Activated CD4-positive, alpha-beta memory T cell treated with anti-CD3 and anti-CD28 coated beads for 36 hours (primary cell): ENCODE results near the gene LTBR. TPM values are rescaled to one million over a fixed set of nuclear protein-coding genes. Genes with fewer than 3 reads are reported as not detected.
A peak's percentile ranks its signal among the peaks of the same experiment; 100 is the strongest.

Experiments
- CTCF ChIA-PET: fragments of 350-600 bp; sonication (Branson Sonifier 250); formaldehyde crosslinking; loops from one replicate; lab custom pipeline; 2021; ENCODE audit warnings: antibody characterized with exemption, inconsistent platforms; lab: Charles Lee
- POLR2A ChIA-PET: fragments of 350-600 bp; sonication (Branson Sonifier 250); formaldehyde crosslinking; loops from one replicate; lab custom pipeline; 2021; ENCODE audit warnings: antibody characterized with exemption; lab: Charles Lee
- DNase-seq: peaks from one replicate; pipeline ENCODE4 v3.0.0-alpha.2; 2020
- H3K27ac Mint-ChIP-seq: one replicate; pipeline ENCODE4 v1.8.0; 2021; ENCODE audit warnings: mixed read lengths
- H3K27me3 Mint-ChIP-seq: one replicate; pipeline ENCODE4 v1.8.0; 2021; ENCODE audit warnings: mixed read lengths
- H3K36me3 Mint-ChIP-seq: one replicate; pipeline ENCODE4 v1.8.0; 2021; ENCODE audit warnings: mixed read lengths
- H3K4me1 Mint-ChIP-seq: one replicate; pipeline ENCODE4 v1.8.0; 2021; ENCODE audit warnings: low read depth, mixed read lengths
- H3K4me3 Mint-ChIP-seq: one replicate; pipeline ENCODE4 v1.8.0; 2021; ENCODE audit warnings: mild to moderate bottlenecking, mixed read lengths
- H3K9me3 Mint-ChIP-seq: one replicate; pipeline ENCODE4 v1.8.0; 2021; ENCODE audit warnings: mixed read lengths
- intact Hi-C: fragments of 100-400 bp; cut with micrococcal nuclease; formaldehyde crosslinking; loops from one replicate; pipeline ENCODE4 v1.15.1; 2023
- total RNA-seq, 2 experiments: library from RNA; stranded (reverse); gene quantifications; one replicate each; pipeline ENCODE4 v1.2.3, GENCODE V29; 2021

Gene LTBR
- total RNA-seq, 2 experiments from 2014 or later: 1.5 to 1.9 TPM

DNA sequence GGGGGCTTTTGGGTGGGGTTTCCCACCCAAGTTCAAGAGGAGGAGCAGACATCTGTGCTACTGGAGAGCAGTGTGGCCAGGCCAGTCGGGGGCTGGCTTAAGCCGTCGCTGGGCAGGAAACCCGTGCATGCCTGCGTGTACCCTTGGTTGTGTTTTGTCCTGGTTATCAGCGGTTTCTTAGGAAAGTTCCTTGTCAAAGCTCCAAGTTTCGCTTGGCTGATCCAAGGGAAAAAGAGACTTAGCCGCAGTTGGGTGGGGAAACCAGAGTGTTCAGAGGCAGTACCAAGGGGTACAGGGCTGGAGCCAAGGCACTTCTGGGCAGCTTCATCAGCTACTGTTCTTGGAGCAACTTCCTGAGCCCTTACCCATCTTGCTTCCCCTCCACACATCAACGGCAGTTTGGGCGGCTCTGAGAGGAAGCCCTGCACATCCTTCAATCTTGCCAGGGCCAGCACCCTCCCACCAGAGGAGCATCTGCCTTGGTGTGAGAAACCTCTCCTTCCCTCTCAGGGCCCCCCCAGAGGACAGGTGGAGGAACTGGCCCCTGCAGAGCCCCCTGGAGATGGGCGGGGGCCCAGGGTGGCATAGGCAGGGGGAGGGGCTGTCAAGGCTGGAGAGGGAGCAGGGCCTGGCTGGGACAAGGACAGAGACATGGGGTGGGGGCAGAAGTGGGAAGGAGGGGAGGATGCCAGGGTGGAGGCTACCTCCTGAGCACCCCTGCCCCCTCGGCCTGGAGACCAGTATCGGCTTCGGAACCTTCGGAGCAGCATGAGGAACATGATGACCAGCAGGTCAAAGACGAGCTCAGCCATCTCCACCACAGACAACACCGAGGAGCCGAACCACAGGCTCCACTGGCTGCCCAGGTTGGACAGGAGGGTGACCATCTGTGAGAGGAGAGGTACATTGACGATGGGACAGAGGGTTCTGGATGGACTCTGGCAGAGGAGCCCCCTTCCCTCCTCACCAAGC lies 36.3 kb upstream of the LTBR start:
- POLR2A ChIA-PET: no interaction called here
- intact Hi-C loops: no loop called here
- Mint-ChIP-seq H3K9me3 (no peaks in the 10 kb centered on the region), H3K27ac (no peak overlapping the region), H3K4me1 (peaks cover 35% of the 10 kb centered on the region), H3K36me3 (no peaks in the 10 kb centered on the region), H3K4me3 (no peak overlapping the region), H3K27me3 (no peaks in the 10 kb centered on the region)
- CTCF ChIA-PET: no interaction called here
- no peak for DNase-seq

DNA sequence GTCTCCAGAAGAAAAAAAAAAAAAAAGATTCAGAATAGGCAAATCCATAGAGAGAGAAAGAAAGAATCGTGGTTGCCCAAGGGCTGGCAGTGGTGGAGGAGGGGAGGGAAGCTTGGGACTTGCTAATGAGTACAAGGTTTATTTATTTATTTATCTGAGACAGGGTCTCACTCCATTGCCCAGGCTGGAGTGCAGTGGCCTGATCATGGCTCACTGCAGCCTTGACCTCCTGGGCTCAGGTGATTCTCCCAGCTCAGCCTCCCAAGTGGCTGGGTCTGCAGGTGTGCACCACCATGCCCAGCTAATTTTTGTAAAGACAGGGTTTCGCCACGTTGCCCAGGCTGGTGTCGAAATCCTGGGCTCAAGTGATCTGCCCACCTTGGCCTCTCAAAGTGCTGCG lies 32.3 kb upstream of the LTBR start:
- CTCF ChIA-PET: interaction anchor here (1.1 to 1.2 kb wide), 2 partner anchors 26 to 28 kb away, joined by 3 read pairs; no protein-coding TSS in a partner anchor

DNA sequence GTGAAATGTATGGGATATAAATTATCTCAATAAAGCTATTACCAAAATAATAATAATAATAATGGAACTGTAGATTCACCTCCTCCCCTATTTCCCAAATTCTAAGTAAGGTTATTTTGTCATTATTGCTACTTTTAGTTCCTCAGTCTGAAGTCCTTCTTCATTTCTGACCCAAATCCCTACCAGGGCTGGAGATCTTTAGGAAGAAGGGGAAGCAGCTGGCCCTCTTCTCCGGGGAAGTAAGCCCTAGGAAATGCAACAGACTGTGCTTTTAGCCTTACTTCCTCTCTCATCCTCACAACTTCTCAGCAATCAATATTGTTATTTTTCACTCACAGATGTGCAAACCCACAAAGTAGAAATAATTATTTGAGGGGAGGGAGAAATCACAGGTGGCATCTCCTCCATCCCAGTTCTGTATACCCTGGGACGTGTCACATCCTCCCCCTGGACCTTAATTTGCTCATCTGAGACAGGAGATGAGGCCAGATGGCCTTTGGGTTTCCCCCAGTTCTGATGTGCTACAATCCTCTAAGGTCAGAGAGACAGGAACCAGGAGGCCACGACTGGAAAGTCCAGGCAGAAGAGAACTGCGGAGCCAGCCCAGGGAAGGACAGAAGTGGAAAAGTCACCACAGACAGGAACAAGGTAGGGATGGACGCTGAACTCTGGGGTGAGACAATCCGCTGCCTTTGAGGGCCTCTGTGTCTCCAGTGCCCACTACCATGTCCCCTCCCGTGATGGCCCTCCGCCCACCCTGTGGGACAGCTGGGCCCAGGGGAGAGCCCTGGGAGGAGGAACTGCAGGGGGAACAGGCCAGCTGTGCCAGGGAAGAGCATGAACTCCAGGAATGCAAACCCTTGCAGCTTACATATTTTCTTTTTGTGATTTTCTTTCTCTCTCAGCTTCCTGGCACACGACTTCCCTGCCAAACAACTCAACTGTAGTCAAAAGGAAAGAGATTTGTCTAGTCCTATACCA lies 31.5 kb upstream of the LTBR start:
- Mint-ChIP-seq H3K4me3 (no peak overlapping the region), H3K36me3 (no peaks in the 10 kb centered on the region), H3K9me3 (no peaks in the 10 kb centered on the region), H3K27me3 (no peaks in the 10 kb centered on the region), H3K27ac (no peak overlapping the region), H3K4me1 (peaks cover 2% of the 10 kb centered on the region)
- DNase-seq: no peak
- intact Hi-C loops: no loop called here
- ChIA-PET CTCF (interaction anchor here (1.1 to 1.2 kb wide), 2 partner anchors 27 to 29 kb away, joined by 3 read pairs; no protein-coding TSS in a partner anchor), POLR2A (interaction anchor here (0.7 kb wide), 1 partner anchor 13 kb away, joined by 3 read pairs; no protein-coding TSS in a partner anchor)

More for the DNA sequence above, 32.3 kb upstream of the LTBR start:
- H3K36me3 Mint-ChIP-seq: no peaks in the 10 kb centered on the region
- POLR2A ChIA-PET: interaction anchor here (0.7 kb wide), 1 partner anchor 13 kb away, joined by 3 read pairs; no protein-coding TSS in a partner anchor
- H3K4me3 Mint-ChIP-seq: no peak overlapping the region
- H3K9me3 Mint-ChIP-seq: no peaks in the 10 kb centered on the region
- H3K27ac Mint-ChIP-seq: no peak overlapping the region
- H3K4me1 Mint-ChIP-seq: peaks cover 9% of the 10 kb centered on the region
- intact Hi-C loops: no loop called here
- DNase-seq: no peak
- H3K27me3 Mint-ChIP-seq: no peaks in the 10 kb centered on the region

DNA sequence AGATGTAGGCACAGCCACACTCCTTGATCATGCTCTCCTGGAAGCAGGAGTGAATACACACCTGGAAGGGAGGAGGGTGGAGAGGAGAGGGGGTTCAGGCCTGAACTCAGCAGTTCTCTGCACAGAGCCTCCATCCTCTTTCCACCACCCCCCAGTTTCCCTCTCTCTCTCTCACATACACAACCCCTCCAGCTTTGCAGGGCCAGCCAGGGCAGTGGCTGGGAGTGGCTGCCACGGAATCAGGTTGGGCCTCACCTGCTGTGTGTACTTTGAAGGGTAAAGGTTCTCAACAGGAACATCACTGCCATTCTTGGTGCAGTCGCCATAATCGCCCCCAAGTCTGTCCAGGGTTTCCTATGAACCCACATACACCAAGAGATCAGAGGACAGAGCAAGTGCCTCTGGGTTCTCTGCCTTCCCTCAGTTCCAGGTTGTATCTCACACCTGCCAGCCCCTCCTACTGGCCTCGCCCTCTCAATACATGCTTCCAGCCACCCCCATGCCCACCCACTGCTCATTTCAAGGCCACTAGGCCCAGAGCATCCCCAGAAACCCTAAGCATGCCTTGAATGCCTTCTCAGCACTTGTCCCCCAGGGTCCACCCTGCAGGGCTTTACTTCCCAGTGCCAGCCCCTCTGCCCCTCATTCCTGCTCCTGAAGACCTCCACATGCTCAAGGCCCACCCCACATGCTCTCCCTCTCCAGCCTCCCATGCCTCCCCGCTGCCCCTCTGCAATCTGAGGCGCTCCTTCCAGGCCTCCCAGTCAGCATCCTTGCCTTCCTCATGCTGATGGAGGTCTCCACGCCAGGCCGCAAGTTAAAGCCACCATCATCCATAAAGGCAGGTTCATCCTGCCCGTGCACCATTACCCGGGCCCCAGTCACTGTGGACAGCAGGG lies 29.2 kb upstream of the LTBR start:
- no peak overlapping the region for H3K27ac Mint-ChIP-seq
- H3K4me1 Mint-ChIP-seq: no peaks in the 10 kb centered on the region
- no peaks in the 10 kb centered on the region for H3K36me3 Mint-ChIP-seq
- ChIA-PET CTCF (no interaction called here), POLR2A (no interaction called here)
- H3K9me3 Mint-ChIP-seq: no peaks in the 10 kb centered on the region
- DNase-seq: no peak
- H3K27me3 Mint-ChIP-seq: no peaks in the 10 kb centered on the region
- no peak overlapping the region for H3K4me3 Mint-ChIP-seq
- intact Hi-C loops: no loop called here

DNA sequence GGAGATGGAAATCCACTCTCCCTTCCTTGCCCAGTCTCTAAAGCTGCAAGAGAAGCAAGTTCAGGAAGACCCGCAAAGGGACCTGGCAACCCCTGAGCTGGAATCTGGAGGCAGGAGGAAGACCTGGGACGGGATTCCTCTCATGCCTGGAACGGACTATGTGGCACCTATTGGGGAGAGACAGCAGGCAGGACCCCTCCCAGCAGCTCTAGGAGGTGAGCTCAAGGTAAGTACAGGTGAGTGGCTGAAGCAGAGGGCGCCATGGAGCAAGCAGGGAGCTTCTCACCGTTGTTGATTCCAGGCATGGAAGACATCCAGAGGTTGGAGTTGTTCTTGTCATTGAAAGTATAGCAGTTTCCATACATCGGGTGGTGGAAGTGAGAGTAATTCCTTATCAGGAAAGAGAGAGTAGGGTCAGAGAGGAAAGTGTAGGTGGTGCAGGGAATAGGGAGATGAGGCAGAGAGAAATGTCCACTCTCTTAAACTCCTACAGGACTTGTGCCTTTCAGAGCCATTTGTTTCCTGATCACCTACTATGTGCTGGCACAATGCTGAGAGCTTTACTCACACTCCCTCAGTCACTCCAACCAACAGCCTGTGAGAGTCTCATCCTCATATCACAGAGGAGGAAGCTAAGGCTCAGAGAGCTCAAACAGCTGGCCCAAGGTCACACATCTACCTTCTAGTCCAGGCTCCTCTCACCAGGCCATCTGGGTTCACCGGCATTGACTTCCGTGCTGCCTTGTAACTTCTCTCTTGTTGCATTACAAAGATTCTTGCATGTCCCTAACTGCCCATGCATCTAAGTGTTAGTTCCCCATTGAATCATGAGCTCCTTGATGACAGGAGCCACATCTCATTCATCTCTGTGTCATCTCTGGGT lies 28.2 kb upstream of the LTBR start:
- Mint-ChIP-seq H3K27me3 (no peaks in the 10 kb centered on the region), H3K27ac (no peak overlapping the region), H3K9me3 (no peaks in the 10 kb centered on the region), H3K36me3 (no peaks in the 10 kb centered on the region), H3K4me3 (no peak overlapping the region), H3K4me1 (peaks cover 7% of the 10 kb centered on the region)
- intact Hi-C loops: no loop called here
- DNase-seq: no peak
- POLR2A ChIA-PET: interaction anchor here (0.8 kb wide), 1 partner anchor 10 kb away, joined by 3 read pairs; no protein-coding TSS in a partner anchor
- CTCF ChIA-PET: interaction anchor here (1.2 kb wide), 1 partner anchor 11 kb away, joined by 3 read pairs; no protein-coding TSS in a partner anchor

DNA sequence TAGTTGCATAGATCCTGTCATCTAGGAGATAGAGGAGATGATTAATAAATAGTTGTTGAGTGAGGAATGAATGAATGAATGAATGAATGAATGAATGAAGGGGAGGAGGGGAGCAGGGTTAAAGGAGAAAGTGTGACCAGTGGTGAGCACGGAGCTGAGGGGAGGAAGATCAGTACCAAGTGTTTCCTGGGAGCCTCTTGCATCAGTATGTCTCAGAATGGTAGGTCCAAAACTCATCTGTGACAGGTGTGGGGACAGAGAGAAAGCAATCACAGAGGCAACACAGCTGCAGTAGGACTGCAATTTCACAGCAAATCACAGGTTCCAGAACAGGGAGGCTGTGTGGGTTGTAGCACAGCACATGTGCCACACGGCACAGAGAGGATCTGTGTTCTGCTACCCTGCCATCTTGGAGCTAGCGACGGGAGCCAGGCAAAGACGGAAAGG lies 27.6 kb upstream of the LTBR start:
- POLR2A ChIA-PET: interaction anchor here (0.8 kb wide), 1 partner anchor 11 kb away, joined by 3 read pairs; no protein-coding TSS in a partner anchor
- CTCF ChIA-PET: interaction anchor here (1.2 kb wide), 1 partner anchor 11 kb away, joined by 3 read pairs; no protein-coding TSS in a partner anchor
- Mint-ChIP-seq H3K9me3 (no peaks in the 10 kb centered on the region), H3K27me3 (no peaks in the 10 kb centered on the region), H3K4me1 (peaks cover 12% of the 10 kb centered on the region), H3K4me3 (no peak overlapping the region), H3K27ac (no peak overlapping the region), H3K36me3 (no peaks in the 10 kb centered on the region)
- intact Hi-C loops: no loop called here
- no peak for DNase-seq

DNA sequence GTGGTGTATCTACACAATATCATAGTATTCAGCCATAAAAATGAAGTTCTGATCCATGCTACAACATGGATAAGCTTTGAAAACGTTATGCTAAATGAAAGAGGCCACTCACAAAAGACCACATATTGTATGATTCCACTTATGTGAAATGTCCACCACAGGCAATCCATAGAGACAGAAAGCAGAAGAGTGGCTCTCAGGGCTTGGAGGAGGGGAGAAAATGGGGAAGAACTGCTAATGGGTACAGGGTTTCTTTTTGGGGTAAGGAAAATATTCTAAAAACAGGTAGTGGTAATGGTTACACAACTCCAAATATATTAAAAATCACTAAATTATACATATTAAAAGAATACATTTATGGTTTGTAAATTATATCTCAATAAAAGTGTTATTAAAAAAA lies 25.1 kb upstream of the LTBR start:
- Mint-ChIP-seq H3K27me3 (no peaks in the 10 kb centered on the region), H3K9me3 (no peaks in the 10 kb centered on the region), H3K27ac (no peak overlapping the region), H3K4me3 (no peak overlapping the region), H3K36me3 (no peaks in the 10 kb centered on the region), H3K4me1 (peaks cover 16% of the 10 kb centered on the region)
- ChIA-PET POLR2A (no interaction called here), CTCF (no interaction called here)
- intact Hi-C loops: no loop called here
- DNase-seq: no peak

DNA sequence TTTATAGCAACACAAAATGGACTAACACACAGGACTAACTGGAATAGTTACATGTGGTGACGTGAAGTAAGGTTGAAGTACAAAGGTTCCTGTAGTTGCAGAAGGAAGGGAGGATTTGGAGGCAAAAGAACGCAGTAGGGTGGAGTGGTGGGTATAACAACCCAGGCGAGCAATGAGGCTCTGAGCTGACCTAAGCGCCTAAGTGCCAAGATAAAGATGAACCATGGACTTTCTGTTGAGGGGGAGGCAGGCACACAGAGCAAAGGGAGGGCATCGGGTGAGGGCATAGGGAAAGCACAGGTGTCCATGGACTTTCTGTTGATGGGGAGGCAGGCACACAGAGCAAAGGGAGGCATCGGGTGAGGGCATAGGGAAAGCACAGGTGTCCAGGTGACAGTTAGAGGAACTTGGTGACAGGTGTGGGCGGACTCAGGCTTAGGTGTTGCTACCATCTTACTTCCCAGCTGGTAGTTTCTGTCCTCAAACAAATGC lies 23.8 kb upstream of the LTBR start:
- POLR2A ChIA-PET: interaction anchor here (1.0 kb wide), 1 partner anchor 16 kb away, joined by 3 read pairs; no protein-coding TSS in a partner anchor

DNA sequence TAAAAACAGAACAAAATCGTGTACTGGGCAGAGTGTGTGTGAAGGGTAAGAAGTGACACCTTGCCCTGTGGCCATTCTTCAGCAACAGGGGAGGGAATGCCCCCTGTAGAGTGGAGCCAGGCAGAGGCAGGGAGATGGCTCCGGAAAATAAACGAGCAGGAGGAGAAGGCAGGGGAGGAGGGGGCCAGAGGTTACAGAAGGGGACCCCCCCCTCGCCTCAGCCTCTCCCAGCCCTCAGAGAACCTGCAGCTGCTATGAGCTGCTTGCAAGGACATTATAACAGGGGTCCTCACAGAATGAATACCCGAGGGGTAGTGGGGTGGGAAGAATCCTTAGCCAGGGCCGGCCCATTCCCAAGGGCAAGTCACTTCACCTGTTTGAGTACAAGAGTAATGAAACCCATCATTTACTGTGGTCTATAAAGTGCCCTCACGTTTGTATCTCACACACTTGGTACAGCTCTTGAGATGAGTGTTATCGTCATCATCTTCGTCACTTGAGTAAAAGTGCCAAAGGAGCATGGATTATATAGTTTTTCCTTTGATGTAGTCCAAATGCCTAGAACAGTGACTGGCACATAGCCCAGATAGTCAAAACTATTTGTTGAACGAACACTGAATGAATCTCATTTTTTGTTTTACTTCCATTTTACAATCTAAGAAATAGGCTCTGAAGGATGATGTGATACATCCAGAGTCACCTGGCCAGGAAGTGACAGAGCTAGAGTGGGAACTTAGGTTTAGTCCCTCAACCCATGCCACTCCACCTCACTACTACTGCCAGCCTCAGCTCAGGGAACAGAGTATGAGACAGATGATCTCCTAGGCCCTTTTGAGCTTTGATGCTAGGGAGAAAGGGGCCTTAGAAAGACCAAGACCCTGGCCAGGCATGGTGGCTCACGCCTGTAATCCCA lies 23.1 kb upstream of the LTBR start:
- peak; percentile 49 for DNase-seq
- no peaks in the 10 kb centered on the region for H3K27me3 Mint-ChIP-seq
- ChIA-PET CTCF (interaction anchor here (0.9 to 1.3 kb wide), 2 partner anchors 16 to 38 kb away, joined by 3 to 4 read pairs; no protein-coding TSS in a partner anchor), POLR2A (interaction anchor here (1.0 kb wide), 1 partner anchor 17 kb away, joined by 3 read pairs; no protein-coding TSS in a partner anchor)
- peaks cover 19% of the 10 kb centered on the region for H3K4me1 Mint-ChIP-seq
- peak overlapping the region; percentile 16 for H3K27ac Mint-ChIP-seq
- H3K9me3 Mint-ChIP-seq: no peaks in the 10 kb centered on the region
- H3K4me3 Mint-ChIP-seq: no peak overlapping the region
- no peaks in the 10 kb centered on the region for H3K36me3 Mint-ChIP-seq
- intact Hi-C loops: loop anchor here (1.0 kb wide), 1 partner anchor 16 kb away; no protein-coding TSS in a partner anchor

More for the DNA sequence above, 23.8 kb upstream of the LTBR start:
- H3K9me3 Mint-ChIP-seq: no peaks in the 10 kb centered on the region
- CTCF ChIA-PET: interaction anchor here (1.3 kb wide), 1 partner anchor 37 kb away, joined by 3 read pairs; no protein-coding TSS in a partner anchor
- no peaks in the 10 kb centered on the region for H3K36me3 Mint-ChIP-seq
- H3K27ac Mint-ChIP-seq: no peak overlapping the region
- H3K4me1 Mint-ChIP-seq: peaks cover 19% of the 10 kb centered on the region
- H3K4me3 Mint-ChIP-seq: no peak overlapping the region
- intact Hi-C loops: loop anchor here (1.0 kb wide), 1 partner anchor 15 kb away; no protein-coding TSS in a partner anchor
- DNase-seq: no peak
- H3K27me3 Mint-ChIP-seq: no peaks in the 10 kb centered on the region
